Coronary artery (tissue), 2 donors: ENCODE data around the gene CCSER1.

Experiments
- DNase-seq: peaks from one replicate; pipeline ENCODE4 v3.0.0-alpha.2; 2017; ENCODE audit warnings: low spot score
- H3K27ac ChIP-seq, 2 donors: fragments of 200-600 bp; sonication (generic); one replicate each; pipeline ENCODE4 v1.5.1; 2016 to 2019
- H3K4me3 ChIP-seq: fragments of 200-600 bp; sonication (generic); 2 replicates; pipeline ENCODE4 v1.5.1; 2016; ENCODE audit warnings: mild to moderate bottlenecking, moderate library complexity
- TF ChIP-seq, protein P1 (sequence below): fragments of 200-600 bp; sonication (generic); IDR thresholded peaks from one replicate; pipeline ENCODE4 v1.5.1; 2019; ENCODE audit warnings: antibody characterized with exemption

The CCSER1 gene

DNA sequence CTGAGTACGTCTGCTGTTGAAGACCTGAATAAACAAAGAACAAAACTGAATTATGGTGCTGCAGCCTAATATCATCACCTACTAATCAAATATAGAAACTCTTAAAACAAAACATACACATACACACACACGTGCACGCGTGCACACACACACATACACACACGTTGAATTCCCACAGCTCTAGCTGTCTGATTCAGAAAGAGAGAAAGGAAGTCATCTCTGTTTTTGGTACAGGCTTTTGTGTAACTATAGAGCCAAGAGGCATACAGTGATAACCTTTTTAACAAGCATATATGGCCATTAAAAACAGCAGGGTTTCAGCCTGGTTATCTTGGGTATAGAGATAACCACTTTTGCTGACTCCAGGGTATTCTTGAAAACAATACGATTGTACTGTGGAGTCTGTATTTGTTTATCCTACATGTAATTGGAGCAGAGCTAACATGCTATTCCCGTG is 823.2 kb downstream of the CCSER1 start:
- DNase-seq, result no peak
- Histone ChIP-seq H3K4me3 (no peak overlapping the region), H3K27ac (no peak overlapping the region)
- TF ChIP-seq, protein P1, sequence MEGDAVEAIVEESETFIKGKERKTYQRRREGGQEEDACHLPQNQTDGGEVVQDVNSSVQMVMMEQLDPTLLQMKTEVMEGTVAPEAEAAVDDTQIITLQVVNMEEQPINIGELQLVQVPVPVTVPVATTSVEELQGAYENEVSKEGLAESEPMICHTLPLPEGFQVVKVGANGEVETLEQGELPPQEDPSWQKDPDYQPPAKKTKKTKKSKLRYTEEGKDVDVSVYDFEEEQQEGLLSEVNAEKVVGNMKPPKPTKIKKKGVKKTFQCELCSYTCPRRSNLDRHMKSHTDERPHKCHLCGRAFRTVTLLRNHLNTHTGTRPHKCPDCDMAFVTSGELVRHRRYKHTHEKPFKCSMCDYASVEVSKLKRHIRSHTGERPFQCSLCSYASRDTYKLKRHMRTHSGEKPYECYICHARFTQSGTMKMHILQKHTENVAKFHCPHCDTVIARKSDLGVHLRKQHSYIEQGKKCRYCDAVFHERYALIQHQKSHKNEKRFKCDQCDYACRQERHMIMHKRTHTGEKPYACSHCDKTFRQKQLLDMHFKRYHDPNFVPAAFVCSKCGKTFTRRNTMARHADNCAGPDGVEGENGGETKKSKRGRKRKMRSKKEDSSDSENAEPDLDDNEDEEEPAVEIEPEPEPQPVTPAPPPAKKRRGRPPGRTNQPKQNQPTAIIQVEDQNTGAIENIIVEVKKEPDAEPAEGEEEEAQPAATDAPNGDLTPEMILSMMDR, result no peak

DNA sequence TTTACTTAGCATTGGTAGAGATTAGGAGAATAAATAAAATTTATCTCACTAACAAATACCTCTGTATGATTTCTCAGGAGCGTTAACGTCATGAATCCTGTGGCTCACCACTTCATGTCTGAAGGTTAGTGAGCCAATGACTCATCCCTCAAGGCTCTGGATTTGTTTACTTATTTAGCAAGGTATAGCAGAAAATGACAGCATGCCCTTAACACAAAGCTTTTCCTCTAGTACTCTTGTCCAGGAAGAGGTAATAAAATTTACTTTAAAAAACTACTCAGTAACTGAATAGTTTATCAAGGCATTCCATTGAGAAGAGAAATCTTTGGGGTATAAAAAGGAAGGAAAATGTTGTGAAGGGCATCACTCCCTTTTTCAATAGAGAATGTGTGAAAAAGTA is 823.8 kb downstream of the CCSER1 start:
- DNase-seq, result no peak
- H3K4me3 ChIP-seq, result no peak overlapping the region
- TF ChIP-seq, protein P1, result no peak
- no peak overlapping the region for H3K27ac ChIP-seq

DNA sequence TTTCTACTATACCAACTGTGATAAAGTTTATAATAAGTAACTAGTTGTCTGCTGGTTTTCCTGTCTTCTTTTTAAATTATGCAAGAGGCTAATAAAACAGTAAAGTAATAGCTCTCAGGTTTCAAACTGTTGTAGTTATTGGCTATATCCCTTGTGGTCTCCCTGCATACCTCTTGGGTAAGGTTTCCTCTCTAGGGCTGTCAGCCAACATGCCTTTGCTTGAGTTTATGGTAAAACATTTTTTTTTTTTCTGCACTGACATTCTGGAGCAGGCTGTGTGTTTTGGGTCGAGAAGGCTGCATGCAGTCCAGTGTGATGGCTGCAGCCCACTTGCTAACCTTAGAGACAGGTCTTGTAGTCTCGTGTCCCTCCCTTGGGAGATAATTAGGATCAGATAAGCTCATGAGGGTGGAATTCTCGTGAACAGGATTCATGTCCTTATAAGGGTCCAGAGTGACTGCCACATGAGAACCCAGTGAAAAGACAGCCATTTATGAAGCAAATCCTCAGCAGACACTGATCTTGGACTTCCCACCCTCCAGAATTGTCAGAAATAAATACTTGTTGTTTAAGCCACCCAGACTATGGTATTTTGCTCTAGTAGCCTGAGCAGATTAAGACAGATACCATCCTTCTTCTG is 831.2 kb downstream of the CCSER1 start:
- H3K27ac ChIP-seq, result no peak overlapping the region
- no peak for DNase-seq
- TF ChIP-seq, protein P1, result no peak
- no peak overlapping the region for H3K4me3 ChIP-seq

DNA sequence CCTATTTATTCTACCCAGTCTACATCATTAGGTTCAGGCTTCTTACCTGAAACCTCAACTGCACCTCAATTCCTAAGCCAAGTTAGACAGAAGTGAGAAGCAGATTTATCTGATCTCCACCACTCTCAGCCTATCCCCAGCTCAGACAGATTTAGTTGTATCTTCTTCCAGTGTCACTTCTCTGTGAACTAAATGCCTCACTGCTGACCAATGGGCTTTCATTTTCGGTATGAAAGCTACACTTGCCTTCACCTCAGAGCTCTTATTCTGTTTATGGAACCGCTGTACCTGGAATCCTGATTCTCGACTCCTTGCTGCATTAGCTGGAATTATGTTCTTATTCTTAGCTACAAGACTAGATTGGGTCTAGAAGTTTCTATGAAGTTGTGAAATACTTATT is 833.2 kb downstream of the CCSER1 start:
- DNase-seq, result no peak
- H3K4me3 ChIP-seq, result no peak overlapping the region

DNA sequence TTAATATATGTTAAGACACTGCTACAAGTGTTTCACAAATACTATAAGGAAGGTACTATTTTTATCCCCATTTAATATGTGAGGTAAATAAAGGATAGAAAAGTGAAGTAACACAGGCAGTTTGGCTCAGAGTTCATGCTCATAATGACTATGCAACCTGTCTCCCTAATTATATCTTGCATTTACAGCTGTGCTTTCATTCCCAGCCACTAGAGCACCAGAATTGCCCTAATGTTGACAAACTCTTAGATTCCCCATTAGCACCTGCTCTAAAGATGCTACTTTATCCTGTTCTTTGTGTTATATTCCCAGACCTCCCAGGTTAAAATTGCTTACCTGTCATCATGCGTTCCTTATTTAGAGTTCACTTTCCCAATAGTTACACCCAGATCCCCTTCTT is 833.6 kb downstream of the CCSER1 start:
- no peak for DNase-seq
- no peak overlapping the region for H3K27ac ChIP-seq
- TF ChIP-seq, protein P1, result no peak

More for the DNA sequence above, 833.2 kb downstream of the CCSER1 start:
- H3K27ac ChIP-seq, result no peak overlapping the region
- TF ChIP-seq, protein P1, result no peak

DNA sequence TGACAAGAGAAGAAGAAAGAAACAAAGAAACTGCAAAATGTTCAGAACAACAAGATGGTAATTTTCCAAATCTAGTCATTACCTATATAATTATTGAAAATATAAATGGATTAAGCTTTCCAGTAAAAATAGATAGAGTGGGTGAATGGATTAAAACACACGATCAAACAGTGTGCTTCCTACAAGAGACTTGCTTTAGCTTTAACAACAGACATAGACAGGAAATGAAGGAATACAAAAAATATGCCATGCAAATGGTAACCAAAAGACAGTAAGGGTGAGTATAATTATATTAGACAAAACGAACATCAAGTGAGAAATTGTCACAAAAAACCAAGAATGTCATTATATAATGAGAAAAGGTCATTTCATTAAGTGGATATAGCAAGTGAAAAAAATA is 842.8 kb downstream of the CCSER1 start:
- H3K4me3 ChIP-seq, result no peak overlapping the region
- no peak for DNase-seq
- no peak overlapping the region for H3K27ac ChIP-seq
- TF ChIP-seq, protein P1, result no peak

More for the DNA sequence above, 833.6 kb downstream of the CCSER1 start:
- no peak overlapping the region for H3K4me3 ChIP-seq

DNA sequence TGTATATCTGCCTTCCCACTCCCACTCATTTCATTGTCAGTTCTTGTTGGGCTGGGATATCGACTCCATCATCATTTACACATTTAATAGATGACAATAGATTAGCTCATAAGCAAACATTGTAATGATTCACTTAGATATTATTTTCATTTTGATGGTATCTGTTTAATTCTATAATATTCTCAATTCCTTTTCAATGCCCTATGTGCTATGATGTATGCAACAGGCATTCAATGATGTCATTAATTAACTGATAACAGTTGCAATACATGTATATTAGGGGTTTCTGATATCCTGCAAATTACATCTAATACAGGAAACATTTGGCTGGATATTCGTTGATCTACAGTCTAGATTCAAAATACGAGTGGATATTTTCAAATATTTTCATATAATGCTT is 850.5 kb downstream of the CCSER1 start:
- Histone ChIP-seq H3K27ac (no peak overlapping the region), H3K4me3 (no peak overlapping the region)
- TF ChIP-seq, protein P1, result no peak
- no peak for DNase-seq
